IMR-90 (cell line): ENCODE results near the gene GLT1D1. TPM values are rescaled to one million over a fixed set of nuclear protein-coding genes. Genes with fewer than 3 reads are reported as not detected.

ENCODE experiments used
- ATAC-seq: fragments of 200-7000 bp; cut with Tn5 transposase; 2 replicates; pipeline ENCODE4 v1.9.1; 2020; ENCODE audit warnings: low read depth, mild to moderate bottlenecking, moderate library complexity
- BruUV-seq: library from RNA; stranded (reverse); fragments of 400-500 nt; replicated peaks from 2 replicates; lab custom pipeline; 2021; lab: Mats Ljungman, UMichigan
- CTCF ChIA-PET: fragments of 300-600 bp; formaldehyde crosslinking; extraction: SDS; loops from one replicate; lab custom pipeline; 2021; ENCODE audit warnings: antibody characterized with exemption; lab: Yijun Ruan, JAX
- POLR2A ChIA-PET: fragments of 300-600 bp; sonication (Branson Sonifier 250); formaldehyde crosslinking; loops from one replicate; lab custom pipeline; 2022; ENCODE audit warnings: antibody characterized with exemption; ENCODE audit not compliant: unreplicated experiment; lab: Charles Lee
- DNase-seq: peaks from one replicate; pipeline ENCODE4 v3.0.0; 2013
- H2AFZ ChIP-seq: replicated peaks from 2 replicates; pipeline ENCODE3; 2013; ENCODE audit warnings: low read length, mild to moderate bottlenecking; ENCODE audit not compliant: poor library complexity
- H2AK5ac ChIP-seq: 2 replicates; pipeline ENCODE4 v1.6.1; 2013; ENCODE audit warnings: low read depth, low read length, inconsistent platforms
- H2AK9ac ChIP-seq: replicated peaks from 2 replicates; pipeline ENCODE3; 2013; ENCODE audit warnings: mild to moderate bottlenecking, low read depth, low read length, moderate library complexity; ENCODE audit not compliant: poor library complexity
- H2BK120ac ChIP-seq: 2 replicates; pipeline ENCODE4 v1.6.1; 2013; ENCODE audit warnings: low read depth, low read length, inconsistent platforms
- H2BK15ac ChIP-seq: 3 replicates; pipeline ENCODE4 v1.6.1; 2013; ENCODE audit warnings: low read depth, low read length, inconsistent platforms
- H2BK20ac ChIP-seq: 2 replicates; pipeline ENCODE4 v1.6.1; 2013; ENCODE audit warnings: low read depth, mild to moderate bottlenecking, inconsistent platforms, low read length, moderate library complexity
- H2BK5ac ChIP-seq: 2 replicates; pipeline ENCODE4 v1.6.1; 2013; ENCODE audit warnings: mild to moderate bottlenecking, low read depth, low read length, inconsistent platforms; ENCODE audit not compliant: poor library complexity, severe bottlenecking
- H3K14ac ChIP-seq: replicated peaks from 2 replicates; pipeline ENCODE4 v1.6.1; 2013; ENCODE audit warnings: low read depth, low read length, inconsistent platforms
- H3K18ac ChIP-seq: 2 replicates; pipeline ENCODE4 v1.6.1; 2013; ENCODE audit warnings: low read depth, low read length, control low read depth
- H3K23ac ChIP-seq: 2 replicates; pipeline ENCODE4 v1.6.1; 2013; ENCODE audit warnings: low read depth, low read length, inconsistent platforms
- H3K27ac ChIP-seq: 2 replicates; pipeline ENCODE4 v1.5.1; 2013; ENCODE audit warnings: mild to moderate bottlenecking, control low read depth, low read length; ENCODE audit not compliant: insufficient read depth
- H3K27me3 ChIP-seq: 2 replicates; pipeline ENCODE4 v1.6.1; 2013; ENCODE audit warnings: low read length; ENCODE audit not compliant: control insufficient read depth, insufficient read depth
- H3K36me3 ChIP-seq: 2 replicates; pipeline ENCODE4 v1.6.1; 2013; ENCODE audit warnings: low read length, mixed read lengths; ENCODE audit not compliant: control insufficient read depth, insufficient read depth
- H3K4ac ChIP-seq: 2 replicates; pipeline ENCODE4 v1.6.1; 2013; ENCODE audit warnings: low read depth, low read length, inconsistent platforms
- H3K4me1 ChIP-seq: 2 replicates; pipeline ENCODE4 v1.6.1; 2013; ENCODE audit warnings: low read length, mixed read lengths; ENCODE audit not compliant: control insufficient read depth, insufficient read depth
- H3K4me2 ChIP-seq: 2 replicates; pipeline ENCODE4 v1.6.1; 2013; ENCODE audit warnings: low read depth, mild to moderate bottlenecking, control low read depth, low read length, moderate library complexity
- H3K4me3 ChIP-seq: 2 replicates; pipeline ENCODE4 v1.5.1; 2013; ENCODE audit warnings: low read depth, mild to moderate bottlenecking, control low read depth, low read length, moderate library complexity; ENCODE audit not compliant: insufficient read depth
- H3K56ac ChIP-seq: 2 replicates; pipeline ENCODE4 v1.6.1; 2013; ENCODE audit warnings: low read length, inconsistent platforms; ENCODE audit not compliant: insufficient read depth; ENCODE audit errors: extremely low read depth
- H3K79me1 ChIP-seq, 2 experiments: 2 replicates each; pipeline ENCODE4 v1.6.1; 2013; ENCODE audit warnings: low read length in 2 of 2, inconsistent platforms in 1 of 2, low read depth in 1 of 2
- H3K9ac ChIP-seq: 2 replicates; pipeline ENCODE4 v1.6.1; 2013; ENCODE audit warnings: low read depth, low read length, control low read depth
- H3K9me1 ChIP-seq: 2 replicates; pipeline ENCODE4 v1.6.1; 2013; ENCODE audit warnings: low read length, inconsistent platforms; ENCODE audit not compliant: insufficient read depth
- H3K9me3 ChIP-seq: 2 replicates; pipeline ENCODE4 v1.6.1; 2013; ENCODE audit warnings: low read length; ENCODE audit not compliant: control insufficient read depth, insufficient read depth
- H4K20me1 ChIP-seq: 2 replicates; pipeline ENCODE4 v1.6.1; 2013; ENCODE audit warnings: low read length, inconsistent platforms; ENCODE audit not compliant: insufficient read depth
- H4K5ac ChIP-seq: 2 replicates; pipeline ENCODE4 v1.6.1; 2013; ENCODE audit warnings: mild to moderate bottlenecking, low read depth, low read length, control low read depth
- H4K8ac ChIP-seq, 2 experiments: 2 replicates each; pipeline ENCODE4 v1.6.1; 2013; ENCODE audit warnings: low read depth in 2 of 2, low read length in 2 of 2, control low read depth in 1 of 2, inconsistent platforms in 1 of 2
- H4K91ac ChIP-seq: 2 replicates; pipeline ENCODE4 v1.6.1; 2013; ENCODE audit warnings: low read depth, low read length, inconsistent platforms; ENCODE audit not compliant: insufficient read depth
- BHLHE40 ChIP-seq: fragments of 150-350 bp; IDR thresholded peaks from 2 replicates; pipeline ENCODE4 v1.6.1; 2016; ENCODE audit warnings: mild to moderate bottlenecking, low read depth, low read length
- CEBPB ChIP-seq: IDR thresholded peaks from 2 replicates; pipeline ENCODE4 v1.6.1; 2012; ENCODE audit warnings: low read depth, low read length, improper control_type of control experiment
- CHD1 ChIP-seq: IDR thresholded peaks from 2 replicates; pipeline ENCODE4 v1.6.1; 2012; ENCODE audit warnings: low read depth, low read length, improper control_type of control experiment
- CTCF ChIP-seq: conservative IDR thresholded peaks from 2 replicates; pipeline ENCODE4 v1.5.1; 2012; ENCODE audit warnings: mild to moderate bottlenecking, low read depth, low read length, improper control_type of control experiment
- ELK1 ChIP-seq: fragments of 150-350 bp; IDR thresholded peaks from 2 replicates; pipeline ENCODE4 v1.6.1; 2016; ENCODE audit warnings: low read depth, mild to moderate bottlenecking, low read length, moderate library complexity, borderline replicate concordance
- FOS ChIP-seq: fragments of 150-350 bp; IDR thresholded peaks from 2 replicates; pipeline ENCODE4 v1.6.1; 2016; ENCODE audit warnings: low read depth, low read length
- MAFK ChIP-seq: IDR thresholded peaks from 2 replicates; pipeline ENCODE4 v1.6.1; 2012; ENCODE audit warnings: low read depth, low read length, improper control_type of control experiment
- MAZ ChIP-seq: IDR thresholded peaks from 2 replicates; pipeline ENCODE4 v1.6.1; 2012; ENCODE audit warnings: low read depth, mild to moderate bottlenecking, low read length, improper control_type of control experiment, moderate library complexity, borderline replicate concordance
- MXI1 ChIP-seq: IDR thresholded peaks from 2 replicates; pipeline ENCODE4 v1.6.1; 2012; ENCODE audit warnings: low read depth, mild to moderate bottlenecking, low read length, moderate library complexity, borderline replicate concordance
- NFE2L2 ChIP-seq: fragments of 150-350 bp; IDR thresholded peaks from 2 replicates; pipeline ENCODE4 v1.6.1; 2016; ENCODE audit warnings: low read depth, mild to moderate bottlenecking, low read length
- POLR2A ChIP-seq: IDR thresholded peaks from 2 replicates; pipeline ENCODE4 v1.6.1; 2012; ENCODE audit warnings: mild to moderate bottlenecking, low read depth, low read length
- RAD21 ChIP-seq: IDR thresholded peaks from 2 replicates; pipeline ENCODE4 v1.6.1; 2012; ENCODE audit warnings: low read length, improper control_type of control experiment
- RCOR1 ChIP-seq: IDR thresholded peaks from 2 replicates; pipeline ENCODE4 v1.6.1; 2012; ENCODE audit warnings: mild to moderate bottlenecking, low read length, improper control_type of control experiment; ENCODE audit not compliant: insufficient replicate concordance
- RFX5 ChIP-seq: IDR thresholded peaks from 2 replicates; pipeline ENCODE4 v1.8.0; 2012; ENCODE audit warnings: low read depth, mild to moderate bottlenecking, low read length, moderate library complexity
- USF2 ChIP-seq: fragments of 150-350 bp; IDR thresholded peaks from 2 replicates; pipeline ENCODE4 v1.6.1; 2017; ENCODE audit warnings: mild to moderate bottlenecking, antibody characterized with exemption, low read length, low read depth
- WGBS, 2 experiments: methylation state at CpG; one replicate each; pipeline versions ENCODE4 v1.1.5 to v1.1.7; 2013; ENCODE audit warnings: missing lambda C conversion rate in 2 of 2; ENCODE audit not compliant: insufficient read length in 1 of 2; ENCODE audit errors: extremely low coverage in 2 of 2; 5-methylcytosine and 5-hydroxymethylcytosine counted together
- dilution Hi-C: fragments of 300-500 bp; cut with HindIII; formaldehyde crosslinking; loops from one replicate; pipeline ENCODE4 v1.14.3; 2018; ENCODE audit warnings: low sequenced_read_pairs; ENCODE audit not compliant: unreplicated experiment
- in situ Hi-C: fragments of 300-500 bp; cut with MboI; formaldehyde crosslinking; loops from 3 replicates; pipeline ENCODE4 v1.14.3; 2019; ENCODE audit warnings: low sequenced_read_pairs, inconsistent platforms, mixed read lengths
- intact Hi-C: fragments of 100-400 bp; cut with micrococcal nuclease; formaldehyde crosslinking; loops from 2 replicates; pipeline ENCODE4 v1.10.0; 2022
- polyA plus RNA-seq, 3 experiments: library from polyadenylated mRNA; depleted of rRNA; stranded (reverse); fragments of >200 nt; gene quantifications; 2 replicates each; pipeline ENCODE4 v1.2.3, GENCODE V29; 2012; ENCODE audit warnings: low replicate concordance in 1 of 3
- total RNA-seq: library from RNA; depleted of rRNA; stranded (reverse); fragments of >200 nt; gene quantifications from 2 replicates; pipeline ENCODE4 v1.2.3, GENCODE V29; 2012

GLT1D1 gene
- total and polyA plus RNA-seq, 2 of the 4 experiments (the other 2 are of a cell fraction): not detected

GRCh38 chr12:128986957-128987356, 133.7 kb downstream of the GLT1D1 start:
- Histone ChIP-seq H3K4me1 (no peaks in the 10 kb centered on the region), H2AK9ac (no peak overlapping the region), H3K36me3 (no peaks in the 10 kb centered on the region), H4K5ac (no peak overlapping the region), H2BK15ac (no peak overlapping the region), H3K9me1 (no peaks in the 10 kb centered on the region), H3K27me3 (no peaks in the 10 kb centered on the region), H4K8ac (no peak overlapping the region), H2BK20ac (no peak overlapping the region), H4K20me1 (no peaks in the 10 kb centered on the region), H3K56ac (no peak overlapping the region), H3K27ac (no peak overlapping the region), H3K18ac (no peak overlapping the region), H2BK5ac (no peak overlapping the region), H2BK120ac (no peak overlapping the region), H2AK5ac (no peak overlapping the region), H3K79me1 (no peaks in the 10 kb centered on the region), H3K14ac (no peak overlapping the region), H4K91ac (no peak overlapping the region), H3K9ac (no peak overlapping the region), H3K4ac (no peak overlapping the region), H3K4me3 (no peak overlapping the region), H3K9me3 (peaks cover 31% of the 10 kb centered on the region), H3K4me2 (no peak overlapping the region), H2AFZ (no peak overlapping the region), H3K23ac (no peak overlapping the region)
- TF ChIP-seq MAZ (no peak), CEBPB (no peak), MXI1 (no peak), FOS (no peak), BHLHE40 (no peak), MAFK (no peak), POLR2A (no peak), RCOR1 (no peak), CHD1 (no peak), NFE2L2 (no peak), RAD21 (no peak), ELK1 (no peak), USF2 (no peak), RFX5 (no peak), CTCF (no peak)
- dilution Hi-C loops: no loop called here
- WGBS, 2 experiments: no CpG with 5 or more reads among the region's 10 CpGs
- intact Hi-C loops: no loop called here
- in situ Hi-C loops: no loop called here
- DNase-seq: no peak
- POLR2A ChIA-PET: no interaction called here
- ATAC-seq: no peak
- no TSS peak for BruUV-seq
- CTCF ChIA-PET: no interaction called here
